Measurements from ENCODE around the gene SCMH1. TPM values are rescaled to one million over a fixed set of nuclear protein-coding genes. Genes with fewer than 3 reads are reported as not detected.

The SCMH1 gene
- total RNA-seq, 1 experiment from 2014 or later, result 16.5 TPM

- Histone ChIP-seq H3K23ac (ENCODE audit: insufficient read length, low read depth, low read length) (no peak overlapping the region), H4K91ac (ENCODE audit: insufficient read length, low read depth, low read length) (no peak overlapping the region), H3K14ac (ENCODE audit: insufficient read depth, low read length) (no peak overlapping the region), H3K9me3 (ENCODE audit: control insufficient read depth, low read depth, low read length) (no peaks in the 10 kb centered on the region), H2BK120ac (ENCODE audit: low read depth, low read length, poor library complexity, severe bottlenecking) (no peak overlapping the region), H3T11ph (ENCODE audit: low read length) (no peak overlapping the region), H3K9ac (ENCODE audit: extremely low read depth, insufficient read length, low read length) (no peak overlapping the region), H2BK5ac (ENCODE audit: insufficient read length, low read length) (no peak overlapping the region), H3K4me2 (ENCODE audit: insufficient read depth, insufficient read length, low read length) (no peak overlapping the region), H3K4ac (ENCODE audit: low read depth, low read length) (no peak overlapping the region), H2BK15ac (ENCODE audit: low read depth, low read length) (no peak overlapping the region), H3K79me1 (ENCODE audit: insufficient read depth, low read depth, low read length, poor library complexity, severe bottlenecking) (no peaks in the 10 kb centered on the region), H2BK12ac (ENCODE audit: insufficient read length, low read depth, low read length) (no peak overlapping the region), H3K27ac (ENCODE audit: insufficient read length, low read depth, low read length) (no peak overlapping the region), H2AFZ (ENCODE audit: low read length) (no peak overlapping the region), H3K23me2 (ENCODE audit: insufficient read length, low read depth, low read length, poor library complexity, severe bottlenecking) (no peaks in the 10 kb centered on the region), H3K56ac (ENCODE audit: insufficient read length, low read depth, low read length) (no peak overlapping the region), H3K4me1 (ENCODE audit: insufficient read depth, low read length) (no peaks in the 10 kb centered on the region), H2BK20ac (ENCODE audit: low read depth, low read length, poor library complexity, severe bottlenecking) (no peak overlapping the region), H3K18ac (ENCODE audit: insufficient read length, low read depth, low read length) (no peak overlapping the region), H4K5ac (ENCODE audit: insufficient read length, low read depth, low read length) (no peak overlapping the region), H3K27me3 (ENCODE audit: insufficient read depth, low read length) (no peaks in the 10 kb centered on the region), H3K79me2 (ENCODE audit: insufficient read depth, low read length) (no peaks in the 10 kb centered on the region), H2AK5ac (ENCODE audit: insufficient read length, low read length) (no peak overlapping the region), H4K20me1 (ENCODE audit: control insufficient read depth, insufficient read depth, insufficient read length) (no peaks in the 10 kb centered on the region), H4K8ac (replicated peaks; ENCODE audit: insufficient read length, low read depth, low read length) (no peak overlapping the region)
- H3K9me3 Mint-ChIP-seq, result no peaks in the 10 kb centered on the region
- H3K4me3 Mint-ChIP-seq, result no peak overlapping the region
- no peak for TF ChIP-seq CTCF (conservative IDR thresholded peaks at IDR 0.05)
- no peaks in the 10 kb centered on the region for H3K36me3 Mint-ChIP-seq (ENCODE audit: insufficient read depth in 1 of 3, low read depth in 3 of 3)
- no peak for DNase-seq
- no peaks in the 10 kb centered on the region for H3K4me1 Mint-ChIP-seq
- no peak overlapping the region for H3K27ac Mint-ChIP-seq
- WGBS (ENCODE audit: extremely low coverage, insufficient read length, low lambda C conversion rate), result no CpG with 5 or more reads among the region's 5 CpGs
- H3K27me3 Mint-ChIP-seq (ENCODE audit: low read depth), result no peaks in the 10 kb centered on the region
Measured at GRCh38 chr1:41093826-41094225, 148.3 kb downstream of the SCMH1 start.

Data from H9 (cell line).